ENCODE measurements around the gene THRA. TPM values are rescaled to one million over a fixed set of nuclear protein-coding genes. Genes with fewer than 3 reads are reported as not detected.
A peak's percentile ranks its signal among the peaks of the same experiment; 100 is the strongest.

The THRA gene
- total RNA-seq, 1 experiment from 2014 or later = 10.1 TPM

- no peak overlapping the region for H4K91ac ChIP-seq (ENCODE audit: insufficient read length, low read depth, low read length)
- Mint-ChIP-seq H3K27me3 (ENCODE audit: low read depth) (peaks cover 42% of the 10 kb centered on the region), H3K36me3 (ENCODE audit: insufficient read depth in 1 of 3, low read depth in 3 of 3) (no peaks in the 10 kb centered on the region; a peak in 1 of 7 replicates), H3K4me1 (peaks cover 86 to 94% of the 10 kb centered on the region in 2 experiments), H3K27ac (peak overlapping the region in 1 of 3 experiments; percentile 97; a peak in 3 of 7 replicates), H3K4me3 (no peak overlapping the region), H3K9me3 (no peaks in the 10 kb centered on the region; a peak in 2 of 5 replicates)
- H2BK20ac ChIP-seq (ENCODE audit: low read depth, low read length, poor library complexity, severe bottlenecking) = no peak overlapping the region
- no peak overlapping the region for H3K27ac ChIP-seq (ENCODE audit: insufficient read length, low read depth, low read length)
- peak; percentile 28; the same call in 1 of the 3 replicates for TF ChIP-seq CTCF (conservative IDR thresholded peaks at IDR 0.05)
- no peak overlapping the region for H3T11ph ChIP-seq (ENCODE audit: low read length)
- H2AK5ac ChIP-seq (ENCODE audit: insufficient read length, low read length) = no peak overlapping the region
- H3K9ac ChIP-seq (ENCODE audit: extremely low read depth, insufficient read length, low read length) = no peak overlapping the region
- no peak overlapping the region for H4K5ac ChIP-seq (ENCODE audit: insufficient read length, low read depth, low read length)
- H3K79me2 ChIP-seq (ENCODE audit: insufficient read depth, low read length) = no peaks in the 10 kb centered on the region
- no peak overlapping the region for H3K23ac ChIP-seq (ENCODE audit: insufficient read length, low read depth, low read length)
- no peaks in the 10 kb centered on the region for H3K23me2 ChIP-seq (ENCODE audit: insufficient read length, low read depth, low read length, poor library complexity, severe bottlenecking)
- no peak overlapping the region for H2BK15ac ChIP-seq (ENCODE audit: low read depth, low read length)
- peaks cover 31% of the 10 kb centered on the region; the same call in 1 of the 2 replicates for H3K4me1 ChIP-seq (ENCODE audit: insufficient read depth, low read length)
- H4K8ac ChIP-seq (replicated peaks; ENCODE audit: insufficient read length, low read depth, low read length) = no peak overlapping the region
- H3K79me1 ChIP-seq (ENCODE audit: insufficient read depth, low read depth, low read length, poor library complexity, severe bottlenecking) = no peaks in the 10 kb centered on the region
- no peak overlapping the region for H2BK12ac ChIP-seq (ENCODE audit: insufficient read length, low read depth, low read length)
- no peak overlapping the region for H3K4me2 ChIP-seq (ENCODE audit: insufficient read depth, insufficient read length, low read length)
- DNase-seq = no peak
- H3K9me3 ChIP-seq (ENCODE audit: control insufficient read depth, low read depth, low read length) = no peaks in the 10 kb centered on the region
- H2AFZ ChIP-seq (ENCODE audit: low read length) = no peak overlapping the region
- H3K14ac ChIP-seq (ENCODE audit: insufficient read depth, low read length) = no peak overlapping the region
- peaks cover 2% of the 10 kb centered on the region; the same call in 1 of the 2 replicates for H3K27me3 ChIP-seq (ENCODE audit: insufficient read depth, low read length)
- H4K20me1 ChIP-seq (ENCODE audit: control insufficient read depth, insufficient read depth, insufficient read length) = no peaks in the 10 kb centered on the region
- H2BK5ac ChIP-seq (ENCODE audit: insufficient read length, low read length) = no peak overlapping the region
- no peak overlapping the region for H3K4ac ChIP-seq (ENCODE audit: low read depth, low read length)
- H3K56ac ChIP-seq (ENCODE audit: insufficient read length, low read depth, low read length) = no peak overlapping the region
- no CpG with 5 or more reads among the region's 9 CpGs for WGBS (ENCODE audit: extremely low coverage, insufficient read length, low lambda C conversion rate)
- H3K18ac ChIP-seq (ENCODE audit: insufficient read length, low read depth, low read length) = no peak overlapping the region
- H2BK120ac ChIP-seq (ENCODE audit: low read depth, low read length, poor library complexity, severe bottlenecking) = no peak overlapping the region
Observed at GRCh38 chr17:40108970-40109824, 46.4 kb downstream of the THRA start.
